ENCODE measurements around the gene ZNF100. TPM values are rescaled to one million over a fixed set of nuclear protein-coding genes. Genes with fewer than 3 reads are reported as not detected.

The ZNF100 gene
- total and polyA plus RNA-seq, 9 of the 15 experiments (the other 6 are each of a cell fraction or from before 2014, with no cell fraction given) = 4.5 to 27.2 (median 19.6) TPM

GRCh38 chr19:21812448-21812847 is 45.1 kb upstream of the ZNF100 start:
- Histone ChIP-seq H3K9me1 (ENCODE audit: control insufficient read depth, insufficient read depth, low read length) (no peaks in the 10 kb centered on the region), H3K4me2 (ENCODE audit: insufficient read depth, low read length) (no peak overlapping the region), H3K9me3 (replicated peaks; ENCODE audit: control insufficient read depth, insufficient read depth, low read depth, low read length) (peaks cover 11% of the 10 kb centered on the region), H3K4me3 (no peak overlapping the region), H4K20me1 (replicated peaks; ENCODE audit: control insufficient read depth, insufficient read depth, low read length) (no peaks in the 10 kb centered on the region), H3K27me3 (ENCODE audit: control insufficient read depth in 2 of 2, insufficient read depth in 2 of 2, low read length in 2 of 2) (no peaks in the 10 kb centered on the region), H3K36me3 (ENCODE audit: control insufficient read depth, insufficient read depth, low read length) (peaks cover 34% of the 10 kb centered on the region; the same call in 1 of the 3 replicates), H3K4me1 (replicated peaks in 1 of 2; ENCODE audit: control insufficient read depth in 2 of 2, insufficient read depth in 2 of 2, low read length in 2 of 2) (no peaks in the 10 kb centered on the region), H2AFZ (ENCODE audit: low read depth, low read length) (no peak overlapping the region), H3K27ac (ENCODE audit: extremely low read depth, low read depth, low read length) (no peak overlapping the region), H3K9ac (ENCODE audit: insufficient read depth in 1 of 2, low read depth in 2 of 2, low read length in 2 of 2) (no peak overlapping the region), H3K79me2 (ENCODE audit: control insufficient read depth, insufficient read depth, low read length) (no peaks in the 10 kb centered on the region)
- in situ Hi-C loops (cut with MboI) = no loop called here
- TF ChIP-seq BRF1 (IDR thresholded peaks at IDR 0.05; ENCODE audit: borderline replicate concordance, extremely low read depth, insufficient read length) (no peak), CBFB (CRISPR knock-in tag; IDR thresholded peaks at IDR 0.05) (no peak), SMARCA5 (IDR thresholded peaks at IDR 0.05) (no peak), ZBTB9 (CRISPR knock-in tag; IDR thresholded peaks at IDR 0.05) (no peak), HLTF (IDR thresholded peaks at IDR 0.05) (no peak), CEBPG (CRISPR knock-in tag; IDR thresholded peaks at IDR 0.05) (no peak), CEBPG (tag; conservative IDR thresholded peaks at IDR 0.05 in 1 of 2, IDR thresholded peaks at IDR 0.05 in 1 of 2) (peak in 1 of 2 experiments; percentile 61; a peak in 1 of 4 replicates)
- TF ChIP-seq, protein P1, sequence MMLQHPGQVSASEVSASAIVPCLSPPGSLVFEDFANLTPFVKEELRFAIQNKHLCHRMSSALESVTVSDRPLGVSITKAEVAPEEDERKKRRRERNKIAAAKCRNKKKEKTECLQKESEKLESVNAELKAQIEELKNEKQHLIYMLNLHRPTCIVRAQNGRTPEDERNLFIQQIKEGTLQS (IDR thresholded peaks at IDR 0.05) = peak; percentile 56
- TF ChIP-seq, protein P1 (CRISPR knock-in tag; conservative IDR thresholded peaks at IDR 0.05) = no peak
- no peak for FAIRE-seq
- CTCF ChIA-PET (ENCODE audit: low intra/inter-chr PET ratio) = no interaction called here
- no peak for DNase-seq (ENCODE audit: extremely low read depth in 1 of 4, low spot score in 3 of 4)
- 52% methylated on average over 4 of the region's 4 CpGs for WGBS (ENCODE audit: insufficient coverage, low coverage, missing lambda C conversion rate)
- ATAC-seq = no peak
- BruUV-seq (replicated peaks) = no TSS peak
- intact Hi-C loops (cut with micrococcal nuclease) = no loop called here
- POLR2A ChIA-PET = no interaction called here

All from K562 (cell line).